Melanocyte of skin (primary cell): ENCODE data around the gene COMMD7. TPM values are rescaled to one million over a fixed set of nuclear protein-coding genes. Genes with fewer than 3 reads are reported as not detected.

ENCODE experiments used
- total RNA-seq, 2 donors: library from RNA; depleted of rRNA; stranded (reverse); fragments of >200 nt; gene quantifications; 2 replicates each; pipeline ENCODE4 v1.2.3, GENCODE V29; 2012

Gene COMMD7
- total RNA-seq: 10 to 100 TPM; 26.5 to 41.0 TPM

GRCh38 chr20:32743237-32744112 is at the start of gene COMMD7:
COMMD7 (minus strand) TSS chr20:32743467; CDS start chr20:32743391, 76 bp downstream.

GRCh38 chr20:32761831-32762753 is 18.8 kb upstream of the COMMD7 start, which contains the start of gene DNMT3B:
DNMT3B (plus strand) TSS chr20:32762385; CDS start chr20:32780324, 17,939 bp downstream.

Other genes with a start within 250 kb of the COMMD7 start
- 10 to 100 TPM in 1 of 2 donors, 1 to 10 TPM in 1; 7.6 to 11.3 TPM for gene NOL4L, start 158.1 kb downstream of the COMMD7 start, total RNA-seq
- gene C20orf203, start 69.5 kb downstream of the COMMD7 start, total RNA-seq: not detected
- 1 to 10 TPM; 1.0 to 2.7 TPM for gene DNMT3B, start 18.9 kb upstream of the COMMD7 start, total RNA-seq
- 100 to 1,000 TPM in 1 of 2 donors, 10 to 100 TPM in 1; 82.6 to 123 TPM for gene MAPRE1, start 76.5 kb upstream of the COMMD7 start, total RNA-seq
- gene EFCAB8, start 115.5 kb upstream of the COMMD7 start, total RNA-seq: under 1 TPM in 1 of 2 donors, not detected in 1; under 0.01 TPM